Activated T-helper 9 cell treated with anti-CD3 and anti-CD28 coated beads, Interleukin-2, amount 50 U/mL, for 16 hours (primary cell): ENCODE data around the gene MUC22.

ENCODE experiments used
- DNase-seq: peaks from one replicate; pipeline ENCODE4 v3.0.0-alpha.2; 2020; ENCODE audit warnings: low read depth

Gene MUC22

GRCh38 chr6:31079656-31080261 lies 69.5 kb downstream of the MUC22 start:
- peak; percentile 33 for DNase-seq

- DNase-seq, result no peak
Measured at GRCh38 chr6:31081872-31082271, 71.6 kb downstream of the MUC22 start.

- no peak for DNase-seq
Measured at GRCh38 chr6:31083742-31084354, 73.6 kb downstream of the MUC22 start.
